Liver (tissue), 9 donors: ENCODE results near the gene ABCA6. TPM values are rescaled to one million over a fixed set of nuclear protein-coding genes. Genes with fewer than 3 reads are reported as not detected.

Experiments
- DNase-seq: peaks from one replicate; pipeline ENCODE4 v3.0.0-alpha.2; 2017; ENCODE audit warnings: low spot score
- H3K27ac ChIP-seq, 2 donors: one replicate each; pipeline ENCODE4 v1.7.0; 2013; ENCODE audit warnings: inconsistent platforms in 2 of 2, low read length in 2 of 2, control low read depth in 1 of 2, low read depth in 1 of 2, mild to moderate bottlenecking in 1 of 2
- H3K27me3 ChIP-seq, 4 donors: one replicate each; pipeline versions ENCODE4 v1.6.1 to v1.7.0; 2013; ENCODE audit warnings: low read length in 3 of 4, inconsistent platforms in 1 of 4, mild to moderate bottlenecking in 1 of 4, moderate library complexity in 1 of 4; ENCODE audit not compliant: control insufficient read depth in 4 of 4, insufficient read depth in 4 of 4
- H3K36me3 ChIP-seq, 4 donors: one replicate each; pipeline versions ENCODE4 v1.6.1 to v1.7.0; 2013; ENCODE audit warnings: low read length in 3 of 4, mild to moderate bottlenecking in 3 of 4, low read depth in 1 of 4, moderate library complexity in 1 of 4; ENCODE audit not compliant: control insufficient read depth in 4 of 4, insufficient read depth in 3 of 4
- H3K4me1 ChIP-seq, 4 donors: one replicate each; pipeline versions ENCODE4 v1.6.1 to v1.7.0; 2013; ENCODE audit warnings: low read length in 3 of 4, mild to moderate bottlenecking in 3 of 4, moderate library complexity in 1 of 4; ENCODE audit not compliant: control insufficient read depth in 4 of 4, insufficient read depth in 4 of 4
- H3K4me3 ChIP-seq, 3 donors: one replicate each; pipeline versions ENCODE4 v1.6.1 to v1.7.0; 2013; ENCODE audit warnings: low read length in 3 of 3, control low read depth in 1 of 3, low read depth in 1 of 3, mild to moderate bottlenecking in 1 of 3
- H3K9ac ChIP-seq, 2 donors: one replicate each; pipeline ENCODE4 v1.7.0; 2013; ENCODE audit warnings: low read length in 2 of 2, mild to moderate bottlenecking in 2 of 2, moderate library complexity in 2 of 2, control low read depth in 1 of 2, low read depth in 1 of 2
- H3K9me3 ChIP-seq, 4 donors: one replicate each; pipeline versions ENCODE4 v1.6.1 to v1.7.0; 2013; ENCODE audit warnings: low read length in 3 of 4; ENCODE audit not compliant: control insufficient read depth in 4 of 4
- ATF3 ChIP-seq: IDR thresholded peaks from 2 replicates; pipeline ENCODE4 v1.6.1; 2016; ENCODE audit warnings: antibody characterized with exemption
- EGR1 ChIP-seq, 2 donors: IDR thresholded peaks; 2 replicates each; pipeline ENCODE4 v1.6.1; 2016 to 2018; ENCODE audit warnings: antibody characterized with exemption in 2 of 2, low read depth in 2 of 2
- FOXA1 ChIP-seq: IDR thresholded peaks from 2 replicates; pipeline ENCODE4 v1.6.1; 2016; ENCODE audit warnings: antibody characterized with exemption
- FOXA2 ChIP-seq: IDR thresholded peaks from 2 replicates; pipeline ENCODE4 v1.6.1; 2016; ENCODE audit warnings: antibody characterized with exemption
- HNF4A ChIP-seq, 2 donors: conservative IDR thresholded peaks; 2 replicates each; pipeline ENCODE4 v1.6.1; 2016; ENCODE audit warnings: antibody characterized with exemption in 2 of 2, mild to moderate bottlenecking in 2 of 2
- HNF4G ChIP-seq: IDR thresholded peaks from 2 replicates; pipeline ENCODE4 v1.6.1; 2016; ENCODE audit warnings: antibody characterized with exemption
- JUND ChIP-seq, 2 donors: IDR thresholded peaks; 2 replicates each; pipeline ENCODE4 v1.6.1; 2016; ENCODE audit warnings: antibody characterized with exemption in 2 of 2
- NR2F2 ChIP-seq: IDR thresholded peaks from 2 replicates; pipeline ENCODE4 v1.6.1; 2016; ENCODE audit warnings: antibody characterized with exemption
- RAD21 ChIP-seq, 2 donors: IDR thresholded peaks; 2 replicates each; pipeline ENCODE4 v1.6.1; 2016; ENCODE audit warnings: antibody characterized with exemption in 2 of 2, mild to moderate bottlenecking in 2 of 2
- RXRA ChIP-seq, 2 donors: IDR thresholded peaks; 2 replicates each; pipeline ENCODE4 v1.6.1; 2017 to 2018; ENCODE audit warnings: antibody characterized with exemption in 2 of 2, mild to moderate bottlenecking in 1 of 2
- TAF1 ChIP-seq: conservative IDR thresholded peaks from 2 replicates; pipeline ENCODE4 v1.6.1; 2016; ENCODE audit warnings: antibody characterized with exemption, mild to moderate bottlenecking
- ZBTB33 ChIP-seq: IDR thresholded peaks from 2 replicates; pipeline ENCODE4 v1.6.1; 2016; ENCODE audit warnings: antibody characterized with exemption
- WGBS: extraction: QIAGEN DNeasy Blood & Tissue Kit; methylation state at CpG from one replicate; pipeline ENCODE4 v1.1.7; 2013; 5-methylcytosine and 5-hydroxymethylcytosine counted together
- polyA plus RNA-seq, 2 donors: library from polyadenylated mRNA; stranded (reverse) in 1 of 2; unstranded in 1 of 2; fragments of 200-250 nt in 1 of 2; fragments of >200 nt in 1 of 2; fragmentation: Nextera tagmentation in 1 of 2; extraction: Ambion mirVana in 1 of 2; gene quantifications; one replicate each; pipeline versions ENCODE4 v1.2.1 to v1.2.3, GENCODE V29; 2013 to 2015
- total RNA-seq, 2 donors: library from RNA; depleted of rRNA; stranded (reverse); fragments of >200 nt; gene quantifications; one replicate each; pipeline ENCODE4 v1.2.3, GENCODE V29; 2014
- TF ChIP-seq, protein P1 (sequence below): IDR thresholded peaks from 2 replicates; pipeline ENCODE4 v1.6.1; 2016; ENCODE audit warnings: antibody characterized with exemption
- donor health status: healthy.
- donor health status: healthy.
- donor health status: healthy.
- donor health status: healthy.
- donor health status: healthy.

Gene ABCA6
- total and polyA plus RNA-seq, 4 donors = 37.5 to 158 (median 47.5) TPM

GRCh38 chr17:69044371-69044770 lies 97.3 kb downstream of the ABCA6 start:
- peaks cover 0 to 18% (median 9%) of the 10 kb centered on the region in 4 donors for H3K36me3 ChIP-seq
- no peak overlapping the region for H3K27ac ChIP-seq
- H3K9ac ChIP-seq = no peak overlapping the region
- no peak overlapping the region for H3K4me3 ChIP-seq
- H3K9me3 ChIP-seq = no peaks in the 10 kb centered on the region
- WGBS = 96% methylated on average over 2 of the region's 2 CpGs
- no peak for DNase-seq
- H3K27me3 ChIP-seq = no peaks in the 10 kb centered on the region
- peaks cover 3 to 15% (median 8%) of the 10 kb centered on the region in 4 donors for H3K4me1 ChIP-seq
- TF ChIP-seq, protein P1, sequence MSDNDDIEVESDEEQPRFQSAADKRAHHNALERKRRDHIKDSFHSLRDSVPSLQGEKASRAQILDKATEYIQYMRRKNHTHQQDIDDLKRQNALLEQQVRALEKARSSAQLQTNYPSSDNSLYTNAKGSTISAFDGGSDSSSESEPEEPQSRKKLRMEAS = no peak
- TF ChIP-seq ATF3 (no peak), ZBTB33 (no peak), FOXA2 (no peak), HNF4G (no peak), RAD21 (IDR thresholded peaks at IDR 0.05) (no peak), EGR1 (IDR thresholded peaks at IDR 0.05; ENCODE audit: low read depth in 2 of 2) (no peak), TAF1 (no peak), HNF4A (conservative IDR thresholded peaks at IDR 0.05) (no peak), RXRA (IDR thresholded peaks at IDR 0.05) (no peak), FOXA1 (no peak), NR2F2 (no peak)

DNA sequence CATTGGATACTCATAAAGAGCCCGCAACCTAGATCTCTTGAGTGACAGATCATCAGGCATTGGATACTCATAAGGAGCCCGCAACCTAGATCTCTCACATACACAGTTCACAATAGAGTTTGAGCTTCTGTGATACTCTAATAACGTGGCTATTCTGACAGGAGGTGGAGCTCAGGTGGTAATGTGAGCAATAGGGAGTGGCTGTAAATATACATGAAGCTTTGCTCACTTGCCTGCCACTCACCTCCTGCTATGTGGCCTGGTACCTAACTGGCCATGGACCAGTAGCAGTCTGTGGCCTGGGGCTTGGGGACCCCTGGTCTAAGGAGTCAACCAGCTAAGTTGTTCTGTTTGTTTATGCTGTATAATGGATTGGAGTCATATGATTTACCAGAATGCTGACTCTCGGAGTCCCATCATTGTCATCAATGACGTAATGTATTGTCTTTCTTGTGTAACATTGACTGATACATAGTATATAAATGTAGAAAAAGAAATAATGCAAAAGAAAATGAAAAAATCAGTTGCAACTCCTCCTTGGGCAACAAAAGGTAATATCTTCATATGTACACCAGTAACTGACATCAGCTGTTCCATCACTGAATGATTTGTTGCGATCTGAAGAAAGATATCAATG lies 98.5 kb downstream of the ABCA6 start:
- Histone ChIP-seq H3K27me3 (no peaks in the 10 kb centered on the region), H3K27ac (no peak overlapping the region), H3K9ac (no peak overlapping the region), H3K4me3 (no peak overlapping the region), H3K9me3 (no peaks in the 10 kb centered on the region), H3K36me3 (peaks cover 0 to 18% (median 9%) of the 10 kb centered on the region in 4 donors), H3K4me1 (peaks cover 3 to 13% (median 8%) of the 10 kb centered on the region in 4 donors)
- no peak for DNase-seq
- WGBS = 93% methylated on average over 6 of the region's 6 CpGs
- TF ChIP-seq TAF1 = no peak

- Histone ChIP-seq H3K36me3 (peaks cover 0 to 18% (median 9%) of the 10 kb centered on the region in 4 donors), H3K4me3 (no peak overlapping the region), H3K4me1 (peaks cover 0 to 5% (median 3%) of the 10 kb centered on the region in 4 donors), H3K9me3 (no peaks in the 10 kb centered on the region), H3K27ac (no peak overlapping the region), H3K9ac (no peak overlapping the region), H3K27me3 (no peaks in the 10 kb centered on the region)
- WGBS = 88% methylated on average over 5 of the region's 5 CpGs
- TF ChIP-seq HNF4A (conservative IDR thresholded peaks at IDR 0.05) (no peak), RXRA (IDR thresholded peaks at IDR 0.05) (no peak)
- no peak for DNase-seq
Measured at GRCh38 chr17:69042308-69042707, 99.4 kb downstream of the ABCA6 start.

DNA sequence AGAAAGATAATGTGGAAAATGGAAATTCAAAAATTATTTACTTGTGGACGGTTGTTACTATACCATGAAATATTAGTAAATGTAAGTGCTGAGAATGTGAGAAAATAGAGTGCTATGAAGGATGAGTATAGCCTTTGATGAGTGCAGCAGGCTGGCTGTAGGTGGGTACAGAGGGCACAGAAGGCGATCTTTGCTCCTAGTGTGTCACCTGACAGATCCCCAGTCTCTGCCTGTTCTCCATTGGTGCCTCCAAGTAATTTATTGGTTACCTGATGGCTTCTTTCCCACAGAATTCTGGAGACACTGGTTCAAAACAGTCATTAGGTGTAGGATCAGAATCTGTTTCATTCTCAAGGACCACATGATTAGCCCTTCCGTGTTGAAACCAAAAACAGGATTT lies 109.9 kb downstream of the ABCA6 start:
- Histone ChIP-seq H3K36me3 (peaks cover 0 to 21% (median 14%) of the 10 kb centered on the region in 4 donors), H3K9ac (no peak overlapping the region), H3K9me3 (no peaks in the 10 kb centered on the region), H3K4me3 (no peak overlapping the region), H3K27ac (no peak overlapping the region), H3K27me3 (no peaks in the 10 kb centered on the region), H3K4me1 (no peaks in the 10 kb centered on the region)
- TF ChIP-seq EGR1 (IDR thresholded peaks at IDR 0.05; ENCODE audit: low read depth in 2 of 2) = no peak
- TF ChIP-seq, protein P1 = no peak
- TF ChIP-seq NR2F2 = no peak
- TF ChIP-seq HNF4A (conservative IDR thresholded peaks at IDR 0.05) = peak in 1 of 2 donors; percentile 6
- no peak for TF ChIP-seq TAF1
- no peak for TF ChIP-seq JUND (IDR thresholded peaks at IDR 0.05)
- TF ChIP-seq RXRA (IDR thresholded peaks at IDR 0.05) = no peak
- no peak for DNase-seq
- 89% methylated on average over 3 of the region's 3 CpGs for WGBS
